IPS-NIHi11 (cell line): ENCODE results near the gene SLC38A5.

Experiments used
- DNase-seq: peaks from one replicate; pipeline ENCODE4 v3.0.0; 2012; ENCODE audit warnings: mixed read lengths, low spot score

Gene SLC38A5

GRCh38 chrX:48491809-48492208 lies 21.7 kb upstream of the SLC38A5 start:
- no peak for DNase-seq

- DNase-seq = no peak
Observed at GRCh38 chrX:48490661-48491060, 20.6 kb upstream of the SLC38A5 start.

- DNase-seq = no peak
Observed at GRCh38 chrX:48489892-48490291, 19.8 kb upstream of the SLC38A5 start.

GRCh38 chrX:48489296-48489695 lies 19.2 kb upstream of the SLC38A5 start:
- no peak for DNase-seq

- no peak for DNase-seq
Observed at GRCh38 chrX:48488034-48488433, 18.0 kb upstream of the SLC38A5 start.

GRCh38 chrX:48487362-48487798 lies 17.3 kb upstream of the SLC38A5 start:
- DNase-seq = no peak

- no peak for DNase-seq
Observed at GRCh38 chrX:48482526-48482925, 12.5 kb upstream of the SLC38A5 start.

GRCh38 chrX:48480583-48480982 lies 10.5 kb upstream of the SLC38A5 start:
- DNase-seq = no peak

GRCh38 chrX:48480142-48480541 lies 10.1 kb upstream of the SLC38A5 start:
- DNase-seq = no peak

- no peak for DNase-seq
Observed at GRCh38 chrX:48478806-48479205, 8.7 kb upstream of the SLC38A5 start.

- no peak for DNase-seq
Observed at GRCh38 chrX:48477960-48478755, 8.1 kb upstream of the SLC38A5 start.

GRCh38 chrX:48476919-48477318 lies 6.9 kb upstream of the SLC38A5 start:
- no peak for DNase-seq

- DNase-seq = peak; percentile 86
Observed at GRCh38 chrX:48475774-48476577, 5.9 kb upstream of the SLC38A5 start, which contains the start of gene FTSJ1. FTSJ1 (plus strand) TSS chrX:48476199; CDS start chrX:48478048, 1,849 bp downstream.

- DNase-seq = no peak
Observed at GRCh38 chrX:48475296-48475695, 5.2 kb upstream of the SLC38A5 start.

GRCh38 chrX:48474581-48474980 lies 4.5 kb upstream of the SLC38A5 start:
- DNase-seq = no peak

- no peak for DNase-seq
Observed at GRCh38 chrX:48474127-48474526, 4.1 kb upstream of the SLC38A5 start.

- no peak for DNase-seq
Observed at GRCh38 chrX:48473704-48473990, 3.6 kb upstream of the SLC38A5 start.

- no peak for DNase-seq
Observed at GRCh38 chrX:48472851-48473703, 3.0 kb upstream of the SLC38A5 start.

GRCh38 chrX:48472225-48472624 lies 2.2 kb upstream of the SLC38A5 start:
- DNase-seq = no peak

- DNase-seq = no peak
Observed at GRCh38 chrX:48471504-48471903, 1.4 kb upstream of the SLC38A5 start.

GRCh38 chrX:48470833-48471118 lies 716 bp upstream of the SLC38A5 start:
- DNase-seq = no peak
